GM18868 (cell line): ENCODE results near the gene PAX8.

Experiments
- ATAC-seq: cut with Tn5 transposase; IDR thresholded peaks from one replicate; pipeline ENCODE4 v1.9.1; 2021; ENCODE audit warnings: mild to moderate bottlenecking, moderate library complexity; ENCODE audit not compliant: unreplicated experiment

Gene PAX8

DNA sequence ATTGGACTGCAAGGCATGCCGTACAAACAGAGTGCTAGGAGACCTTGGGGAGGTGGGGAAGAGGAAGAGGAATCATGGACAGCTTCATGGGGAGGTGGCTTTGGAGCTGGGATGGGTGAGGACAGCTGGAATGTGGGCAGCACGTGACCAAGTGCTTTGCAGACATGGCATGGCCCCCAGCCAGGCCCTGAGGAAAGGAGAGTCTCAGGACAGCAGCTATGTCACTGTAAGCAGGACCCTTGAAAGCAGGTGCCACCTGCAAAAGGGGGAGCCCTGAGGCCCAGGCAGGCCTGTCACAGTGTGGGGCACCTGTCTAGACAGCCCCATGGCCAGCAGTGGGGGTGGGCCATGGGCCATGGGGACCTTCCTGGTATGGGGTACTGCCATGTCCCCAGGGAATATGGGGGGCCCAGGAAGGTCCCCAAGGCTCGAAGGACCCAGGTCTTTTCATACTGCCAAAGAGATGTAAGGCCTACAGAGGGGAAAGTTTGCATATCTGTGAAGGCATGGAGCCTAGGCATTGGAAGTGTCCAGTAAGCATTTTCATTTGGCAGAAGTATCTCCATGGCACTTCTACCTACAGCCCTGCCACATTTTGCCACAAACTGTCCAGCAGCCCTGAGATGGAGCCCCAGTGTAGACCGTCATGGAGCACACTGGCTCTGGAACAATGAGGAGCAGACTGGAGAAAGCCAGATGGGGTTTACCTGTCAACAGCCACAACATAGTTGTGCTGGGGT is 9.9 kb downstream of the PAX8 start:
- ATAC-seq, result no peak

- ATAC-seq, result no peak
These were observed 12.3 kb downstream of the PAX8 start for GRCh38 chr2:113266431-113266830.

DNA sequence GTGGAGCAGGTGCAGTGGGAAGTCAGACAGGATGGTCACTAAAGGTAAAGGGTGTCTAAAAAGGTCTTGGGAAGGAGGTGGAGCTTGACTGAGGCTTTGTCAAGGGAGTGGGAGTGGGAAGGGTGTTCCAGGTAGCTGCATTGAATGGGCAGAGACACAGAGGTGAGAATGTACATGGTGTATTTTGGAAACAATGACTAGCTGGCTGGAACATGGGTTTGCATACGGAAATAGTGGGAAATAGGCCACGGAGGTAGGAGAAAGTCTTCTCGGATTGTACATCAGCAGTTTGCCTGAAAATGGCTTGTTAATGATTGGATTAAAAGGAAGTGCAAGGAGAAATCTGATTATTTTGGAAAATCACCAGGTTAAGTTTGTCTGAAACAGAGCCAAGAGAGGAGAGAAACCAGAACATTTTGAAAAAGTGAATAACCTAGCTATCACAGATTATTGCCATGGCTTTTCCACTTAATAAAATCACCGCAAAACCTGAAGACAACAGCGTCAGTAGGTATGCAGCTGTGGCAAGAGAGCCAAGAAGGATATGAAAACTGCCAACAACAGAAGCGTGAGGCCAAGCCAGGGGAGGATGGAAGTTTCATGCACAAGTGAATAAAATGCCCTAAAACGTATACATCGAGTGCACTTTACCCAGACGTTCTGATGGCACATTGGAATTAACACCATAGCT is 13.9 kb downstream of the PAX8 start:
- no peak for ATAC-seq

- no peak for ATAC-seq
These were observed 15.2 kb downstream of the PAX8 start for GRCh38 chr2:113263546-113263945.

GRCh38 chr2:113260991-113261390 is 17.7 kb downstream of the PAX8 start:
- no peak for ATAC-seq

GRCh38 chr2:113258471-113259147 is 20.1 kb downstream of the PAX8 start:
- no peak for ATAC-seq

DNA sequence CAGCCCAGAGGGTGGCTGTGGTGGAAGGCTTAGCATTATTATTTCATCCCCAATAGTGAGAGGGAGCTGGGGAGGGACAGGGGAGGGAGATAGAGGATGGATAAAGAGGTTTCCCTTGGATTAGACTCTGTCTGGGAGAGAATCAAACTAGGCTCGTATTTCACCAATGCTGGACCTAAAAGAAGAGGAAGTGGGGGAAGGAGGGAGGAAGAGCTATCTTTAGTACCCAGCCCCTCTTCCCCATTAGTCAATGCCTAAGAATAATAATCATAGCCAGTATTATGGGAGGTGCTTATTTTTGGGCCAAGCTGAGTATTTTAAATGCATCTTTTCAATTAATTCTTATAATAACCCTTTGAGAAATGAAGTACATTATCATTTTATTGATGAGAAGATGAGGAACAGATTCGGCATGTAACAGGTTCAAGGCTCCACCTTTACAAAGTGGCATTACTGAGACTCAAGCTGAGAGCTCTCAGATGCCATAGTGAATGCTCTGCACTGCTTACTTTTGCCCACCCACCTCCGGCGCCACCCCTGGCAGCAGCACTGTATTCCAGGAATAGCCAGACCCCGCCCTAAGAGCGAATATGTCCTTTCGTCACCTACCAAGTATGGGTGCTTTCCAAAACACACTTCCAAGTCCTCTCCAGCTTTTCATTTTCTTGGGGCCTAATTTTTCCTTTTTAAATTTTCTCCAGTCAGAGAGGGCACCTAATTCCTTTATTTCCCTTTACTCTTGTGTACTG is 21.0 kb downstream of the PAX8 start:
- no peak for ATAC-seq

DNA sequence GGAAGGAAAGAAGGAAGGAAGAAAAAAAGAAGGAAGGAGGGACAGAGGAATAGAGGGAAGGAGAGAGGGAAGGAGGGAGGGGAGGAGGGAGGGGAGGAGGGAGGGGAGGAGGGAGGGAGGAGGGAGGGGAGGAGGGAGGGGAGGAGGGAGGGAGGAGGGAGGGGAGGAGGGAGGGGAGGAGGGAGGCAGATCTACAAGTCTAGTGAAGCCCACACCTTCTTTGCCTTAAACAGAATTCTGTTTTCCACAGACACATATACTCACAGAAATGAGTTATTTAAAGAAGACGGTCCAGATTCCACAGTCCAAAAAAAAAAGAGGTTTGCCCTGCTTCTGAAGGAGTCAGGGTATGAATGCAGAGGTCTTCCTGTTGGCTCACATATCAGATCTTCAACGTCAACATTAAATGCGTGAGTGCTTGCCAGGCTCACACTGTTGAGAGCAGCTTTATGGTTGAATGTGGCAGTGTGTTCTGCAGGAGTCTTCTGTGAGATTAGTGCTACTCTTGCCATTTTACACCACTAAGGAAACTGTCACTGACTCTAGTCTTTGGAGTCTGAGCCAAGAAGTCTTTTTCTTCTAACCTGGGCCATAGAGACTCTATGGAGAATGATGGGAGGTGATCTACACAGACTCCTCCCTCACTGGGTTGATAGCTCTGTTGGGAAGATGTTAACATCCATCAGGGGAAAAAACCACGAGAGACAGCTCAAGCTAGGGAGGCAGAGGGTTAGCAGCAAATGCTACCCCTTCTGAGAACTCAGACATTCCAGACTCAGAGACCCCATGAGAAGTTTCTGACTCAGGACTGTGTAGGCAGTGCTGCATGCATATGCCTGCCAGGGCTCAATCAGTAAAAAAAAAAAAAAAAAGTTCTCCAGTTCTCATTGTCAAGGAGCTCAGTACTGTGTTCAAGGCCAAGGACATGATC is 23.3 kb downstream of the PAX8 start:
- no peak for ATAC-seq

DNA sequence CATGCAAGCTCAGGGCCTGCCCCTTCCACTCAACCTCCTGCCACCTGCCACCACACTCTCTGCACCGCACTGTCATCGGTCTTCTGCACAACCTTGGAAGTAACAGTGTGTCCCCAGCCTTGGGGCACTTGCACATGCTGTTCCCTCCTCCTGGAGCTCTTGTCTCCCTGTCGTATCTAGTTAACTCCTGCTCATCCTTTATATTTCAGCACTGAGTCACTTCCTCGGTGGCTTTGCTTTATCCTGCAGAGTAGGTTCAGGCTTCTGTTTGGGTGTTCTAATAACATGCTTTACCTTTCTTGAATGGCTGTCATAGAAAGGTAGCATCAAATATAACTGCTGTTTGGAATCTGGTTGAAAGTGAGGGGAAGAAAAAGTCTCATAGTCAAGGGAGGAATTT is 25.3 kb downstream of the PAX8 start:
- ATAC-seq, result no peak

GRCh38 chr2:113252047-113252590 is 26.6 kb downstream of the PAX8 start:
- no peak for ATAC-seq

GRCh38 chr2:113251118-113251517 is 27.6 kb downstream of the PAX8 start:
- ATAC-seq, result no peak

- ATAC-seq, result no peak
These were observed 29.5 kb downstream of the PAX8 start for GRCh38 chr2:113248997-113249770.

DNA sequence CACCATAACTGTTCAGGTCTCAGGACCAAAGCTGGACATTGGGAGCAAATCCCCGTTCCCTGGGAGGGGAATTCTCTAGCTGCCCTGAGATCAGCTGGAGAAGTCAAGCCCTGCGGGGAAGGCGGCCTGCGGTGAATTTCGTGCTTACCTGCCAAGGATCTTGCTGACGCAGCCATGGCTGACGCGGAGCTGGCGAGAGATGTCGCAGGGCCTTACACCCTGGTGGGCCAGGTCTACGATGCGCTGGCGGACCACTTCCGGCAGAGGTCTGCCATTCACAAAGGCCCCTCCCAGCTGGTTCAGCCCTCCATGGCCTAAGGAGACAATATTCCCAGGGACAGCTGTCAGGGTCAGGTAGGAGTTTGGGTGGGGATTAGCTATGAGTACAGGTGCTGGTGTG is 32.1 kb downstream of the PAX8 start:
- ATAC-seq, result no peak

GRCh38 chr2:113245276-113245711 is 33.4 kb downstream of the PAX8 start:
- no peak for ATAC-seq

GRCh38 chr2:113242327-113242726 is 36.4 kb downstream of the PAX8 start:
- no peak for ATAC-seq

- no peak for ATAC-seq
These were observed 37.5 kb downstream of the PAX8 start for GRCh38 chr2:113240915-113241911.

DNA sequence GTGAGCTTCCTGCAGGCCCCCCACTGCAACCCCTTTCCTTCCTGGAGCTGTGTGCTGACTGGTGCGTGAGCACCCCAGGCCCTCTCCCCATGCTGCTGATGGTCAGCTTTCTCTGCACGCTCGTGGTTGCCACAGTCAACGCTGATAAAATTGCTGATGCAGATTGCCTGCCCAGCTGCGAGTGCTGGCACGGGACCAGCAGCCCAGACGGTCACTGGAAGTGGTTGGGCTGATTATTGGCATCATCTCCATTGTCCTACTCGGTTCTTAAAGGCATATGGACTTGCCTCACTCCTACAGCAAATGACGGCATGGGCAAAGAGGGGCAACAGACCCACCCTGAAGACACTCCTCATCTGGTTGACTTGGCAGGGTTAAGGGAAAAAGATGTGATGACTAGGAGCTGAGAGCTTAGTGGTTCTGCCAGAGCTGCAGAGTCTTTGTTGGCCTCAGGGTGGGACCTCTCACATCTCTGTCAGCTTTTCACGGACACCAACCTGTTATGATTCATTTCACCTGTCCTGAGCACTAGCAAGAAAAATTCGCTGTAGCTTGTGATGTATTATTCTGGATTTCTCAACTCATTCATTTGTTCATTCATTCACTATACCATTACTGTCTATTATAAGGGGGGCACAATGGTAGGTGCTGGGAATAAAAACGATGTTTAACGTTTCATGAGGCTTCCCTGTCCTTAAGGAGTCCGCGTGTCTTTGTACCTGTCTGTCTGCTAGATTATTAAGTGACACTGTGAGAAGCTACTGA is 38.4 kb downstream of the PAX8 start:
- no peak for ATAC-seq
